HL-60 (cell line): ENCODE data around the gene SERPINB11.

Experiments
- GABPA ChIP-seq: IDR thresholded peaks from 2 replicates; pipeline ENCODE4 v1.6.1; 2012; ENCODE audit warnings: low read depth
- TF ChIP-seq, protein P1 (sequence below): IDR thresholded peaks from one replicate; pipeline ENCODE4 v1.5.1; 2011; ENCODE audit warnings: low read length, control low read depth, inconsistent platforms; ENCODE audit not compliant: insufficient read depth

DNA sequence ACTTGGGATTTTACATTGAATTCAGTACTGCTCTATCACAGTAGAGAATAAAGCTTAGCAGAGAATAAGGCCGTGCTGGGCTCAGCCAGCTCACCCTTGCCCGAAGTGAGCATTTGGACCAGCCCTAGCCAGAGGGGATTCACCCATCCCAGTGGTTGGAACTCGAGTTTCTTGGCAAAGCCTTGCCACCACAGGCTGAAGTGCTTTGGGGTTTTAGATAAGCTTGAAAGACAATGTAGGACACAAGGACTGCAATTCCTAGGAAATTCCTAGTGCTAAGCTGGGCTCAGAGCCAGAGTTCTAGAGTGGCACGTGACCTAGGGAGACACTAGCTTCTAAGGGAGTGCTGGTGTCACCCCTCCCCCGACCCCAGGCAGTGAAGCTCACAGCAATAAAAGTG, 28.0 kb downstream of the SERPINB11 start:
- TF ChIP-seq GABPA: no peak
- TF ChIP-seq, protein P1, sequence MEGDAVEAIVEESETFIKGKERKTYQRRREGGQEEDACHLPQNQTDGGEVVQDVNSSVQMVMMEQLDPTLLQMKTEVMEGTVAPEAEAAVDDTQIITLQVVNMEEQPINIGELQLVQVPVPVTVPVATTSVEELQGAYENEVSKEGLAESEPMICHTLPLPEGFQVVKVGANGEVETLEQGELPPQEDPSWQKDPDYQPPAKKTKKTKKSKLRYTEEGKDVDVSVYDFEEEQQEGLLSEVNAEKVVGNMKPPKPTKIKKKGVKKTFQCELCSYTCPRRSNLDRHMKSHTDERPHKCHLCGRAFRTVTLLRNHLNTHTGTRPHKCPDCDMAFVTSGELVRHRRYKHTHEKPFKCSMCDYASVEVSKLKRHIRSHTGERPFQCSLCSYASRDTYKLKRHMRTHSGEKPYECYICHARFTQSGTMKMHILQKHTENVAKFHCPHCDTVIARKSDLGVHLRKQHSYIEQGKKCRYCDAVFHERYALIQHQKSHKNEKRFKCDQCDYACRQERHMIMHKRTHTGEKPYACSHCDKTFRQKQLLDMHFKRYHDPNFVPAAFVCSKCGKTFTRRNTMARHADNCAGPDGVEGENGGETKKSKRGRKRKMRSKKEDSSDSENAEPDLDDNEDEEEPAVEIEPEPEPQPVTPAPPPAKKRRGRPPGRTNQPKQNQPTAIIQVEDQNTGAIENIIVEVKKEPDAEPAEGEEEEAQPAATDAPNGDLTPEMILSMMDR: no peak
